LNCaP clone FGC (cell line): Measurements from ENCODE around the gene RELN.

ENCODE experiments used
- DNase-seq: peaks from one replicate; pipeline ENCODE4 v3.0.0-alpha.2; 2011; ENCODE audit warnings: low read depth
- H3K4me3 ChIP-seq: 2 replicates; pipeline ENCODE4 v1.5.1; 2011; ENCODE audit warnings: mild to moderate bottlenecking, low read depth, low read length, control low read depth
- TF ChIP-seq, protein P1 (sequence below): IDR thresholded peaks from 2 replicates; pipeline ENCODE4 v1.5.1; 2012; ENCODE audit warnings: mild to moderate bottlenecking; ENCODE audit not compliant: control insufficient read depth, insufficient read depth; ENCODE audit errors: extremely low read depth

RELN gene

DNA sequence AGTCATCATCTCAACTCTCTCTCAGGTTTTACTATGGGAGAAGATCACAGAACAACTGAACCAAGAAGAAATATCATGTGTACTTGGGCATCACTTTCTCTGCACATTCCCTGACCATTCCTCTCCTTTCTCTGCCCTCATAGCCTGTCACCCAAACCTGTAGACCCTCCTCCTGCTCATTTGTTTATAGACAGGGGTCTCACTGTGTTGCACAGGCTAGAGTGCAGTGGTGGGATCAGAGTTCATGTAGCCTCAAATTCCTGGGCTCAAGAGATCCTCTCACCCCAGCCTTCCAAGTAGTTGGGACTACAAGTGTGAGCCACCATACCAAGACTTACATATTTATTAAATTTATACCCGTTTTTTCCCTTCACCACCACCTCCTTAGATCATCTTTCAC lies 282.7 kb downstream of the RELN start:
- TF ChIP-seq, protein P1, sequence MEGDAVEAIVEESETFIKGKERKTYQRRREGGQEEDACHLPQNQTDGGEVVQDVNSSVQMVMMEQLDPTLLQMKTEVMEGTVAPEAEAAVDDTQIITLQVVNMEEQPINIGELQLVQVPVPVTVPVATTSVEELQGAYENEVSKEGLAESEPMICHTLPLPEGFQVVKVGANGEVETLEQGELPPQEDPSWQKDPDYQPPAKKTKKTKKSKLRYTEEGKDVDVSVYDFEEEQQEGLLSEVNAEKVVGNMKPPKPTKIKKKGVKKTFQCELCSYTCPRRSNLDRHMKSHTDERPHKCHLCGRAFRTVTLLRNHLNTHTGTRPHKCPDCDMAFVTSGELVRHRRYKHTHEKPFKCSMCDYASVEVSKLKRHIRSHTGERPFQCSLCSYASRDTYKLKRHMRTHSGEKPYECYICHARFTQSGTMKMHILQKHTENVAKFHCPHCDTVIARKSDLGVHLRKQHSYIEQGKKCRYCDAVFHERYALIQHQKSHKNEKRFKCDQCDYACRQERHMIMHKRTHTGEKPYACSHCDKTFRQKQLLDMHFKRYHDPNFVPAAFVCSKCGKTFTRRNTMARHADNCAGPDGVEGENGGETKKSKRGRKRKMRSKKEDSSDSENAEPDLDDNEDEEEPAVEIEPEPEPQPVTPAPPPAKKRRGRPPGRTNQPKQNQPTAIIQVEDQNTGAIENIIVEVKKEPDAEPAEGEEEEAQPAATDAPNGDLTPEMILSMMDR: no peak
- DNase-seq: no peak
- no peak overlapping the region for H3K4me3 ChIP-seq

DNA sequence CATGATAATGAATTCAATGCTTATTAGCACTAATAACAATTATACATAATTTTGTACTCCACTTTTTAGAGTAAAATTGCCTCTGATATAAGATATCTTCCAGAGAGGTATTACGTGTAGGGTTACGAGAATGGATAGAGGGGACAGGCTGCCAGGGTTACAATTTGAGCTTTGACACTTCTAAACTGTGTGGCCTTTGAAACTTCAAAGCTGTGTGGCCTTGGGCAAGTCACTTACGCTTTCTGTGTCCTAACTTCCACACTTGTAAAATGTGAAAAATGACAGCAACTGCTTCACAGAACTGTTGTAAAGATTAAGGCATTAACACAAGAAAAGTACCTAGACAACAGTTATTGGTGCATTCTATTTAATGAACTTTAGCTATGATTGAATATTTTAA lies 283.9 kb downstream of the RELN start:
- no peak overlapping the region for H3K4me3 ChIP-seq
- DNase-seq: no peak
- TF ChIP-seq, protein P1: no peak

DNA sequence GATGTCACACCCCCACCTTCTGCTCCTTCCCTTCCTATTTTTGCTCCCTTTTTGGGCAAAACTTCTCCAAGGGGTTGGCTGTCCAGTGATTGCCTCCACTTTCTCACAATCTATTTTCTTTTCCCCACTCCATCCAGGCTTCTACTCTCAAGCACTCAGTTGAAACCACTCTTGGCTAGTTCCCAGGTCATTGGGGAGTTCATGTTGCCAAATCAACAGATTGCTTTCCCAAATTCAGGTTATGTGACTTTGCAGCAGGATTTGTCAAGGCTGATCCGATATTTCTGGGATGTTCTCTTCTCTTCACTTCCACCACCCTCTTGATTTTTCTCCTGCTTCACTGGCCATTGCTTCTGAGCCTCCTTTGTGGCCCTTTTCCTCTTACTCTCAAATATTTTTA lies 284.8 kb downstream of the RELN start:
- DNase-seq: no peak
- no peak overlapping the region for H3K4me3 ChIP-seq
- TF ChIP-seq, protein P1: no peak

DNA sequence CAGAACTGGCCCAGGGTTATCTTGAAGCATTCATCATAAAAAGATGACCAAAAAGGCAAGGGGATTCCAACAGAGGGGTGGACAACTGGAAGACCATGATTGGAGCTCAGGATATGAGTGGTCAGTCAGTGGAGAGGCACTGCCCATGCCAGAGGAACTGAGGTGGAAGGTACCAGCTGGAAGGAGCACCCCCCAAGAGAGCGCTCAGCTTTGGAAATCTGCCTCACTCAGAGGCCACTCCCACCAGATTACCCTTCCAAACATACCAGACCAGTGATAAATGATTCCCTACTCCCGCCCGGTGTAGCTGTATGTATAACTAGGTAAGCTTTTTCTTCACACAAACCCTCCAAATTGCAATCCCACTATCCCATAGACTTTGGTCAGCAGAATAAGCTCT lies 286.5 kb downstream of the RELN start:
- TF ChIP-seq, protein P1: no peak
- DNase-seq: no peak

DNA sequence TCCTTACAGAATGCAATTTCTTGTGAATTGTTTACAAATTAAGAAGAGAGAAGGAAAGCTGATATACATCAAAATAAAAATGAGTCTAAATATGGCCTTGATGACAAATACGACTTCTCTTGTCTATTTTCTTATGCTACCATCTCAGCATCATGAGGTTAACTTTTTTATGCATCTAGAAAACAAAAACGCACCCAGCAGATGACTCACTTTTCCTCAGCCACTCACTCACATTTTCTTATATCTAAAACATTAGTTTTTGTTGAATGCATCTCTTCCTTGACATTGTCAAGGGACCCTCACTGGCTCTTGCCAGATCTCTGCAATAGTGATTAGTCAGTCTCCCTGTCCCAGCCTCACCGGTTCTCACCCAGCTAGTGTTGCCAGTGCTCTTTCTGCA lies 287.0 kb downstream of the RELN start:
- TF ChIP-seq, protein P1: no peak
- no peak overlapping the region for H3K4me3 ChIP-seq
- DNase-seq: no peak

More for the DNA sequence above, 286.5 kb downstream of the RELN start:
- no peak overlapping the region for H3K4me3 ChIP-seq

DNA sequence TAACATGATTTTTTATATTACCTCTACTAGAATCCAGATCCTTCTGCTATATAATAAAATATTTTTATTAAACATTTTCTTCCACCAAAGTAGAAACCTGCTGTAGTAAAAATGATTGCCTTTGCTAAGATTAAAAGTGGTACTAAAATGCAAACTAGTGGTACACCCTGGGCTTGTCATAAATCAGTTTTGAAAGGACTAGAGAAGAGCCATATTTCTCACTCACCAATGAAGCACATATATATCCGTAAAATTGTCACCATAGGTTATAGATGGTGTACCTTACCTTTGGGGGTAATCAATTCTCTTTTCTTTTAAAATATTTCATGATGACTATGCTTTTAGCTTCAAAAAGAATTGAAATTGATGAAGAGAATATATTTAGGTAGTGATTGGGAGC lies 290.4 kb downstream of the RELN start:
- TF ChIP-seq, protein P1: no peak
- H3K4me3 ChIP-seq: no peak overlapping the region
- DNase-seq: no peak

DNA sequence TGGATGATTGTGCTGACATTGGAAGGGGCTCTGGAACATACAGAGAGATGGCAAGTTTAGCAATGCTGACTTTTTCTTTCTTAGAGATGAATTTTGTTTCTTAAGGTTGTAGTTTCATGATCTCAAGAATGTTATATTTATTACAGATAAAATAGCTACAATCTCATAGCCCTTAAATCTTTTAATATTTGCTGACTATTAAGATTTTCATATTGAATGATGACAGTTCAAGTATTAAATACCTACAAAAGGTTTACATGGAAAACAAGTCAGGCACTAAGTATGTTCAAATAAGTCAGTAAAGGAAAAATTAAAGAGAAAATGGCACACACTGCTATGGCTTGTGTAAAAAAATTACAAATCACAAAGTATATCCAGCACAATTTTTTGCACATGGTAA lies 291.4 kb downstream of the RELN start:
- TF ChIP-seq, protein P1: no peak
- H3K4me3 ChIP-seq: no peak overlapping the region
- no peak for DNase-seq
